Stimulated activated CD4-positive, alpha-beta T cell treated with anti-CD3 and anti-CD28 coated beads, Interleukin-1b, Interleukin-23, amount 100 ng/mL, for 24 hours (primary cell): ENCODE results near the gene CALN1.

Source experiments
- DNase-seq, 4 experiments: peaks; one replicate each; pipeline ENCODE4 v3.0.0-alpha.2; 2020; ENCODE audit warnings: low read depth in 4 of 4, low spot score in 1 of 4

CALN1 gene

DNA sequence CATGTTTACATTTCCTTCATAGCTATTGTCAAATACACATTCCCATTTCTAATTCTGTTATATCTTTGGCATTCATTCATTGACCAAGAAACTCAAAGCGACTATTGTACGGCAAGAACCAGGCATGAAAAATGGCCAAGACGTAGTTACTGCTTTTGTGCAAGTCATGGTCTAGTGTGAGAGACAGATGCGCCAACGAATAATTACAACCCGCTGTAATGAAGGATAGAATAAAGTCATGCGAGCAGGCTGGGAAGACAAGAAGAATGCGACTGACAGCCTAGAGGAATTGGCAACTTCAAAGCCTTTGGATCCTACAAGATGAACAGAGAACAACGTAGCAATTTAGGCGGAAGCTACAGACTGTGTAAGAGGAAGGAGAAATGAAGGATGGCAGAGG is 221.2 kb downstream of the CALN1 start:
- no peak for DNase-seq

DNA sequence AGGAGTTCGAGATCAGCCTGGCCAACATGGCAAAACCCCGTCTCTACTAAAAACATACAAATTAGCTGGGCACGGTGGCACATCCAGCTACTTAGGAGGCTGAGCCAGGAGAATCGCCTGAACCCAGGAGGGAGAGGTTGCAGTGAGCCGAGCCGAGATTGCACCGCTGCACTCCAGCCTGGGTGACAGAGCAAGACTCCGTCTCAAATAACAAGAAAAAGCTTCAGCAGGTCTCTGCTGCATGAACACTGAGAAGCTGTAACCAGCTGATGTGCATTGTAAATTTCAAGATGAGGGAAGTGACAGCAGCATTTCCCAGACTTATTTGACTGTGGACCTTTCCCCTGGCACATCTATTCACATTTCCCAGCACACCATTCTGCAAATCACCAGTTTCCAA is 222.0 kb downstream of the CALN1 start:
- no peak for DNase-seq

DNA sequence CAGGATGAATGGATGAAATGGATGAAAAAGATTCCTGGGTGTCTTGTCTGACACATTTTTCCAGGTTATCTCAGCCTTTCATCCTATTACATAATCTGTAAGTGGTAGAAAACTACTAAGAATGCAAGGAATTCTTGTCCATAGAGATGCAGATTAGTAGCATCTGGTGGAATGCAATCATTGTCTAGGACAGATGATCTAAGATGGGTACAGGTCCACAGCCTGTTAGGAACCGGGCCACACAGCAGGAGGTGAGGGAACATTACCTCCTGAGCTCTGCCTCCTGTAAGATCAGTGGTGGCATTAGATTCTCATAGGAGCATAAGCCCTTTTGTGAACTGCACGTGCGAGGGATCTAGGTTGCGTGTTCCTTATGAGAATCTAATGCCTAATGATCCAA is 225.0 kb downstream of the CALN1 start:
- DNase-seq: no peak

DNA sequence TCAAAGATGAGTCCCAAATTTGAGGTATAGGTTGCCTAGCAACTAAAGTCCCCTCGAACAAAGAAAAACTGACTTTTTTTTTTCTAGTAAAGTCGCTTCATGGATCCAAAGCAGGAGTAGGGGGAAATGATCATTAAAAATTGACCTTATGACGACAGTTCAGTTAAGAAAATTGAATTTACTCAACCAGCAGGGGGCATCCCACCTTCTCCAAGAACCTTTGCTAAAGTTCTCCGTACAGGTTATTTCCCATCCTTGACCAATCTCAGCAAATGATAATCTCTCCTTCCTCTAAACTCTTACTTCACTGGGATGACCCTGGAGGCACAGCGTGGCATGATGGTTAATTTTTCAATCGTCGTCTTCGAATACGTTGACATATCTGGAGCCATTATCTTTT is 228.3 kb downstream of the CALN1 start:
- DNase-seq: no peak

DNA sequence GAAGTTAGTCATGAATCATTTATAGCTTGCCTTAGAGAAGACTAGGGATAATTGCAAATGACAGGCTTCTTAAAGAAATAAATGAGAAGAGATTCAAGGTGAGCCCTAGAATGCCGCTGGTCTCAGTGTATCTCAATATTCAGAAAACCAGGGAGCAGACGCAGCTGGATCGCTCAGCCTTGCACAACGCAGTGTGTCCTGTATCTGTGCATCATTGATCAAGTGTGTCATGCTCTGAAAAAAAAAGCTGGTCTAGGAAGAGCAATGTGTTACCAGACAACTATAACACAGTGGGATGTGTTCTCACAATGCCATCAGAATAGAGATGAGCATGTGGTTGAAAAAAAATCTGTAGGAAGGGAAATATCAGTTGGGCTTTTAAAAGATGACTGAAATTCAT is 230.1 kb downstream of the CALN1 start:
- DNase-seq: no peak

DNA sequence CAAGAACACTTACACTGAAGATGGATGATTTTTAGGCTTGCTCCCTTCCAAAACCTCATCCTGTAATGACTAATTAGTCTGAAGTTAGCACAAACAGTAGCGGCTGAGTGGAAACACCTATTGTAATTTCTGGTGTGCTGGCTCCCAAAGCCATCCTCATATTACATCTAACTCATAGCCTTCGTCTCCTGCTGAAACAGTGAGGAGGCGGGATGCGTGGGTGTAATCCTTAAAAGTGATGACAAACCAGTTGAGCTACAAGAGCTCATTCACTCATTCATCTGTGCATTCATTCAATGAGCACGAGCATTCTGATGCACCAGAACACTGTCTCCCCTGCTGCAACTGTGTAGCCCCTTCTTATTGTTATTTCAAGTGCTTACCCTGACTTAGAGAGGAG is 235.3 kb downstream of the CALN1 start:
- no peak for DNase-seq

DNA sequence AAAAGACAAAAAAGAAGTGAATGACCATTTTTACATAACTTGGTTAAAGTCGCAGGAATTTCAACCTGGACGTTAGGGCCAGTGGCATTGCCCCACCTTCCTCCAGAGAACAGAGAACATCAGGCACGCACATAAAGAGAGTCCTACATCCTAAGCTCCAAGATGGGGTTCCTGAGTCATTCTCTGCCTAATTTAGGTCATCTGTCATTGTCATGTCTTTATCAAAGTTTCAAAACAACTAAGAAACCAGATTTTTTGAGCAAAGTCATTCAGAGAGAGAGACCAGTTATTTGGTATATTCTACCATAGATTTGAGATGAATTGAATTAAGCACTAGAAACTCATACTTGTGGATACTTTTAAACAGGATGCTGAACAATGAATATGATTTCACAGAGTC is 241.7 kb downstream of the CALN1 start:
- no peak for DNase-seq

DNA sequence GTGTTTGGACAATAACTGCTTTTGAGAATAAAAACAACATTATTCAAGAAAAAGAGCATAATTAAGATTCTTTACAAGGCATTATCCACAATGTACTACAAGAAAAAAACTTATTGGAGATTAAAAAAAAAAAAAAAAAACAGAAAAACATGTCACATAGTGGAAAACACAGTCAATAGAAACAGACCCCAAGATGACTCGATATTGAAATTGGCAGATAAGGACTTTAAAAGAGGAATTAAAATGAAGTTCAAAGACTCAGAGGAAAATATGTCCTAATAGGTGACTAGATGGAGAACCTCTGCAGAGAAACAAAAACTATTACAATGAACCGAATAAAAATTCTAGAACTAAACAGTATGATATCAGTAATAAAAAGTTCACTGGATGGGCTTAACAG is 248.9 kb downstream of the CALN1 start:
- no peak for DNase-seq

DNA sequence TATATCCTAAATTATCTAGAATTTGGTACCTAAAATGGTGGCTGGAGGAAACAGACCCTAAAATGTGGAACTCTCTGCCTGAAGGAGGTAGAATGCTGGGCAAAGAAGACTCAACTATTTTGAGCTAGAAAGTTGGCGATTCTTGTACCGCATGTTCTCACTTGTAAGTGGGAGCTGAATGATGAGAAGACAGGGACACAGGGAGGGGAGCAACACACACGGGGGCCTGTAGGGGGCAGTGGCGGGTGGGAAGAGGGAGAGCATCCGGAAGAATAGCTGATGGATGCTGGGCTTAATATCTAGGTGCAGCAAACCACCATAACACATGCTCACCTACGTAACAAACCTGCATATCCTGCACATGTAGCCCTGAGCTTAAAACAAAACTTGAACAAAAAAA is 250.6 kb downstream of the CALN1 start:
- DNase-seq: no peak

DNA sequence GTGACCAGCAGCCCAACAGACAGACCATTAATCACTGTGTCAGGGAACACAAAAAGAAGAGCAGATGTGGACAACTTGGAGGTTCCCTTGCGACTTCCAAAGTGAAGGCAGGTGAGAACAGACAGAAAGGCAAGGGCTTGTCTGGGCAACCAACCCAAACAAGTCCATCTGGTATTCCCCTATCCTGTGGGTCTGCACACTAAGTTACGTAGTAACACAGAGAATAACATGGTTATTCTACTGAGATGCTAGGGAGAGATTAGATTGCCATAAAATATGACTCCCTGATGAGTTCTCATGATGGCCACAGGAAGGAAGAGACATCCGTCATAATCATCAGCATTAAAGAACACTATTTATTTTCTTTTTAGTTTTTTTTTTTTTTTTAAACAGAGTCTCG is 252.2 kb downstream of the CALN1 start:
- DNase-seq: no peak

DNA sequence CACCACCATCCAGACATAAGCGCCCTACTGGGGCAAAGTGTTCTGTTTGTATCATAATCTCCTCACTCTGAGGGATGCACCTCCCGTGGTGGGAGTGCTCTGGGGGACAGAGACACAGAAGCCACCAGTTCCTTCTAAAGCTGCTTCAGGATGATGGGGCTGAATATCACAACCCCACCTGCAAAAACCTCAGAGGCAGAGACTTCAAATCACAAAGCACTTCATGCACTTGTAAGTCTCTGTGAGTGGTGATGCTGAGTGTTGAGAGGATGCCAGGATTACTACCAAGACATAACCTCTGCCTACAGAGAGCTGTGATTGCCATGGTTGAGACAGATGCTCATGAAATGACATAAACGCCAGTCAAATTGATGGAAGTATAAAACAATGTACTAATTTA is 255.5 kb downstream of the CALN1 start:
- DNase-seq: no peak

DNA sequence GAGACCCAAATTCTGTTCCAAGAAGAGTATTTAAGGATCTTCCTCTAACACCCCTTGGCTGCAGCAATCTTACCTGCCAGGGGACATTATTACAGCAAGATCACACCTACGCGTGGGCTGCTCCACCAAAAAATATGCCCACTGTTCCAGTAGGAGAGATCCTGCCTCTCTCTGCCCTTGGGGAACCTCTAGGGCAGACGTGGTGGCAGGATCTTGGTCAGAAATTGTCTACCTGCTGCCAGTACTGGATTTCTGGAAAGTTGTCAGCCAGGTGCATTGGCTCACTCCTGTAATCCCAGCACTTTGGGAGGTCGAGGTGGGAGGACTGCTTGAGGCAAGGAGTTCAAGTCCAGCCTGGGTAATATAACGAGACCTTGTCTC is 259.0 kb downstream of the CALN1 start:
- DNase-seq: no peak

DNA sequence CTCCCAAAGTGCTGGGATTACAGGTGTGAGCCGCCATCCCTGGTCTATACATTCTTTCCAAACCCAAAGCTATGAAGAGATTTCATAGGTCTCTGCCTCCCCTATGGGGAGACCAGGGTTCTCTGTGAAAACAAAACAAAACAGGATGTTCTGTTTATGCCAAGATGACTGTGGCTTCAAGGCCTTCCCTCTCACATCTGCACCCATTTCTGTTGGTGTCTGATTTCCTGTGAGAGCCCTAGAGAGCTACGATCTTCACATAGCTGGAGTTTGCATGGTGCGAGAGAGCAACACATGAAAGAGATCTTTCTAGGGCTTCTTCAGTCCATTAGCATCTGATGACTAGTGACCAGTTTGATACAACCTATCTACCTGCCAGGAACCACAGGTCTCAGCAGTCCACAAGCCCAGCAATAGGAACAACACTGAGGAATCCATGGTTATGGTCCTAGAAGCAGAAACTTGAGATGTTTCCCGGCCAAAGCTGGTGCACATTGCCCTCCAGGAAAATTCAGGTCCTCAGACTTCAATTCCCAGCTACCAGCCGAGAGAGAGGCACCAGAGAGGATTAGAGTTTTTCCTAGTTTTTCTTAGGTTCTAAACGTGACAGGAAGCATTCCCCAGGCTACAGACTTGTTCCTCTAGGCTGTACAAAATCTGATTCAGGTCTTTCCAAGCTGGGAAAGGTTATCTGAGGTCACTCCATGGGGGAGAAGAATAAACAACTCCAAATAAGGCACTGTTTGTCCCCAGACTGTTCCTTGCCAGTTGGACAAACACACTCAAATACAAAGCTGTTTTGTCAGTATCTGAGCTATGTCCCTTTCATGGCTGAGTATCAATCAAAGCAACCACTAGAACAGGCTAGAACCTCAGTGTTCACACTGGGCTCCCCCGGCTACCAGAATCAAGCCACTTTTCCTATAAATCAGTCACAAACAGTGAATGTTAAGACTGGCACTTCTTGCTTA is 259.7 kb downstream of the CALN1 start:
- DNase-seq: no peak

DNA sequence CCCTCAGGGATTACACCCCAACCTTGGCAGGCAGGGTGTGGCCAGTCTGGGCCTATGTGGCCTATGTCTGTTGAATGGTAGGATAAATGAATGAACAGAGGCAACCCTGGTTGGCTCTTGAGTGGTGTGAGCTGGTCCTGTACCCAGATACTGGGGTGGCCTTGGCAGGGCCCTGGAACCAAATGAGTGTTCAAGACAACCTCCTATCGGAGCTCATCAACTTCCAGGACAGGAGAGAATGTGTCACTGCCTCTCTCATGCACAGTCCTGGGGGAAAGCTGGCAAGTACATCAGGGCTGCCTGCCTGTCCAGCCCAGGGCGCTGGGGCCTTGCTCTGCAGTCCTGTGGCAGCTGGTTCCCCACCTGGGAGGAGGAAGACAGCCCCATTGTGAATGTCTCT is 271.6 kb downstream of the CALN1 start:
- DNase-seq: no peak

DNA sequence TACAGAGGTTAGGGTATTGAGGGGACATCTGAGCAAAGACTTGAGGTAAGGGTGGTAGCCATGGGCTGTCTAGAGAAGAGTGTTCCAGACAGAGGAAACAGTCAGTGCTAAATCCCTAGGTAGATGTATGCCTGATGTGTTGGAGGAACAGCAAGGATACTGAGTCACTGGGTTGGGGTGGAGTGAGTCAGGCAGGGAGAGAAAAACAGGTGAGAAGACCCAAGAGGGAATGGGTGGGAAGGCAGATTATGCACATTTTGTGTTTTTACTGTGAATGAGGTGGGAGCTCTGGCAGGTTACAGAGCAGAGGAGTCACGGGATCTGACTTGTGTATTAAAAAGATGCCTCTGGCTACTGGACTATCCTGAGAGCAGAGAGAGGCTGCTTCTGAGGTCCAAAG is 285.0 kb downstream of the CALN1 start:
- DNase-seq: no peak

DNA sequence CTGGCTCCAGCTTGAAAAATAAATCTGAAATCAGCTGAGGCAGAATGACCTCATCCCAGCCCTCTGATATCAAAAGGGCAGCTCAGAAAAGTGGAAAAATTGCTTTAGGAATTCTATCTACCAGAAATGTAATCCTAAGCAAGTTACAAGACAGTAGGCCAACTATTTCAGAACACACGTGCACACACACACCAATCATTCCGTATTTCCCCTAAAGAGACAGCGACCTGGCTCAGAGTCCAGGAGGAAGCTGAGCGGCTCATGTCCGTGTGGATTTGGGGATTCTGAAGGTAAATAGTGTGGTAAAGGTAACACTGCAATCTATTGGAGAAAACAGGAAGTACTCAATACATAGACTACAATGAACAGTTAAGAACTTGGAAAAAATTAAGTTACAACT is 288.2 kb downstream of the CALN1 start:
- DNase-seq: no peak

DNA sequence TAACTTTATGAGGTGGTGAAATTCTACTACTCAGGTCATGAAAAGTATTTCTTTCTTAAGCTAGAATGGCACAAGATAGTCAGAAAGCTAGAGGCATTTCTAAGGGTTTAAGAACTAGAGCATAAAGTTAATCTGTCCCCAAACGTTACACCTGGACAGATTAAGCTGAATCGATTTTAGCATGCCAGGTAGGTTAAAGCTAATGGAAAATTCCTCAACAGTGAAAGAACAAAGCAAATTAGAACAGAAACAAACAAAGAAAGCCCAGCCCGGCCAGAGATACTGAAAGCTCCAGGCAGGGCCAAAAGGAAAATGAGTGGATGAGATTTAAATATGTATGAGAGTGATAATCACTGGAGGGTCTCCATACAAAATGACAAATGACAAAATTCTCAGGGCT is 293.8 kb downstream of the CALN1 start:
- DNase-seq: no peak

DNA sequence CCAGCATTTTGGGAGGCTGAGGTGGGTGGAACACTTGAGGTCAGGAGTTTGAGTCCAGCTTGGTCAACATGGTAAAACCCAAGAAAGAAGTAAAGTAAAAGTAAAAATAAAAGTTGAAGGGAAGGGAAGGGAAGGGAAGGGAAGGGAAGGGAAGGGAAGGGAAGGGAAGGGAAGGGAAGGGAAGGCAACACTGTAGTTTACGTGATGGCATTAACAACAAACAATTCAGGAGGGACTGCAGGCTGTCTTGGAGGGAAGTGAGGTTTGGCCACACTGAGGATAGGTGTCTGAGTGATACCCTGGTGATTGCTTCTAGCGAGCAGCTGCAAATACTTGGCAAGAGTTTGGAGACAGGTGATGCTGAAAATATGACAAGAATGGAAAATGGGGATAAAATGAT is 298.0 kb downstream of the CALN1 start:
- DNase-seq: no peak

DNA sequence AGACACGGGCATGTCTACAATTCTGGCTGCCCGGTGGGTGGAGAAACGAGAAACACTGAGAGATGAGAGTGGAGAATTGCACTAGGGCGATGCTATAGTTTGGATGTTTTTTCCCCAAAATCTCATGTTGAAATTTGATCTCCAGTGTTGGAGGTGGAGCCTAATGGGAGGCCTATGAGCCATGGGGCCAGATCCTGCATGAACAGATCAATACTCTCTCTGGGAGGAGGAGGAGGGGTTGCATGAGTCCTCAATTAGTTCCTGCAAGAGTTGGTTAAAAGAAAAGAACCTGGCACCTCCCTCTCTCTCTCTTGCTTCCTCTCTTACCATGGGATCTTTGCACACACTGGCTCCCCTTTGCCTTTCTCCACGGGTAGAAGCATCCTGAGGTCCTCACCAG is 299.1 kb downstream of the CALN1 start:
- no peak for DNase-seq

DNA sequence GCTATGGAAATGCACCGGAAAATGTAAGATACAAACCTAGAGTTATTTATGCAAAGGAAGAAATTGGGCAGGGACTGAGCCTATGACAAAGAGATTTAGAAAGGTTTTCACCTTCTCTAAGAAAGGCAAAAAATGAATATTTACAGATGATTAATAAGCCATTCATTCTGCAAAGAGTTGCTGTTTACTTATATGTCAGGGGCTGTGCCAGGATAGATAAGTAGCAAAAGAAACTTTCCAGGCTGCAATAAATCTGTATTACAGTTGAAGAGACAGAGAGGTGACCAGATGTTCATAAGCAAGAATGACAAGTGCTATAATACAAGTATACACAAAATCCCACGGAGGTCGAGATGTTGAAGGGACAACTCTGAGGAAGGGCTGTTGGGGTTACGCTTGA is 299.6 kb downstream of the CALN1 start:
- DNase-seq: no peak

DNA sequence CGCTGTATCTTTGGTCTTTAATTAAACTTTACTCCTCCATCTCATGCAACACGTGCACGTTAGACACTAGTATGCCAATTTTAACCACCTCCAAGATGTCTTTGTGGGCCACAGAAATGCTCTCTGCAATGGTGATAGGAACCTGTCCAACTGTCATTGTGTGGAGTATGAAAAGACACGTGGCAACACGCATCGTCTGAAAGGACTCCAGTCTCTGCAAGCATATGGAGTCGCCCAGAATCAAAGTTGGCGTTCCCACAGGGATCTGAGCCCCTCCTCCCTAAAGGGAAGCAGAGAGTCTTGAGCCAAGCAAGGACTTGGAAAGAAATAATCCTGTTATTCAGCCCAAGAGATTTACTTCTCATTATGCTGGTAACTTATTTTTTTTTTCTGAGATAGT is 301.1 kb downstream of the CALN1 start:
- no peak for DNase-seq

DNA sequence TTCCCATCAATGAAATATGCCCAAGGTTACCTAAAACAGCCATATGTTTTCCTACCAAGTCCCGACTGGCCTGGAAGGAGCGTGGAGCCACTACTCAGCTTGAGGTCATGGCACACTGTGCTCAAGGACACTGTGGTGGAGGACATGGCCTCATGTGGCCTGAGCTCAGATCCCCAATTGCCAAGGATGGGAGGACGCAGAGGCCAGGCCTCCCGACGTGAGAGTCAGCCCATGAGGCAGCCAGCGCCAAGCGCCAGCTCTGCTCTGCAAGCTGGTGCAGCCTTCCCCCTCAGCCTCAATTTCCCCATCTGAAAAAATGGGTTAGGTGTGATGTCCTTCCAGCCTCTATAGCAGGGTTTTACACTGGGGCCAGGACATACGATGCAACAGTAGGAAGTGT is 302.6 kb downstream of the CALN1 start:
- DNase-seq: no peak

DNA sequence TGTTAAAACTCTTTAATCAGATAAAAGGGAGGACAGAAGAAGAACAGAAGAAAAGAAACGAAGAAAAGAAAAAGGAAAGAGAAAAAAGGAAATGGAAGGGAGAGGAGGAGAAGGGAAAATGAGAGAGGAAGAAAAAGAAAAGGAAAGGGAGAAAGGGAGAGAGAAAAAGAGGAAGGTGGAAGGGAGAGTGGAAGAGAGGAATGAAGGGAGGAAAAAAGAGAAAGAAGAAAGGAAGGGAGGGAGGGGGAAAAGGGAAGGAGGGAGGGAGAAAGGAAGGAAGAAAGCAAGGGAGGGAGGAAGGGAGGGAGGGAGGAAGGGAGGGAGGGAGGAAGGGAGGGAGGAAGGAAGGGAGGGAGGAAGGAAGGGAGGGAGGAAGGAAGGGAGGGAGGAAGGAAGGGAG is 305.7 kb downstream of the CALN1 start:
- no peak for DNase-seq
